IMR-90 (cell line): ENCODE results near the gene DCTN2. TPM values are rescaled to one million over a fixed set of nuclear protein-coding genes. Genes with fewer than 3 reads are reported as not detected.

Experiments used
- ATAC-seq: fragments of 200-7000 bp; cut with Tn5 transposase; 2 replicates; pipeline ENCODE4 v1.9.1; 2020; ENCODE audit warnings: low read depth, mild to moderate bottlenecking, moderate library complexity
- BruUV-seq: library from RNA; stranded (reverse); fragments of 400-500 nt; replicated peaks from 2 replicates; lab custom pipeline; 2021; lab: Mats Ljungman, UMichigan
- CTCF ChIA-PET: fragments of 300-600 bp; formaldehyde crosslinking; extraction: SDS; loops from one replicate; lab custom pipeline; 2021; ENCODE audit warnings: antibody characterized with exemption; lab: Yijun Ruan, JAX
- POLR2A ChIA-PET: fragments of 300-600 bp; sonication (Branson Sonifier 250); formaldehyde crosslinking; loops from one replicate; lab custom pipeline; 2022; ENCODE audit warnings: antibody characterized with exemption; ENCODE audit not compliant: unreplicated experiment; lab: Charles Lee
- DNase-seq: peaks from one replicate; pipeline ENCODE4 v3.0.0; 2013
- H2AFZ ChIP-seq: replicated peaks from 2 replicates; pipeline ENCODE3; 2013; ENCODE audit warnings: low read length, mild to moderate bottlenecking; ENCODE audit not compliant: poor library complexity
- H2AK5ac ChIP-seq: 2 replicates; pipeline ENCODE4 v1.6.1; 2013; ENCODE audit warnings: low read depth, low read length, inconsistent platforms
- H2AK9ac ChIP-seq: replicated peaks from 2 replicates; pipeline ENCODE3; 2013; ENCODE audit warnings: mild to moderate bottlenecking, low read depth, low read length, moderate library complexity; ENCODE audit not compliant: poor library complexity
- H2BK120ac ChIP-seq: 2 replicates; pipeline ENCODE4 v1.6.1; 2013; ENCODE audit warnings: low read depth, low read length, inconsistent platforms
- H2BK15ac ChIP-seq: 3 replicates; pipeline ENCODE4 v1.6.1; 2013; ENCODE audit warnings: low read depth, low read length, inconsistent platforms
- H2BK20ac ChIP-seq: 2 replicates; pipeline ENCODE4 v1.6.1; 2013; ENCODE audit warnings: low read depth, mild to moderate bottlenecking, inconsistent platforms, low read length, moderate library complexity
- H2BK5ac ChIP-seq: 2 replicates; pipeline ENCODE4 v1.6.1; 2013; ENCODE audit warnings: mild to moderate bottlenecking, low read depth, low read length, inconsistent platforms; ENCODE audit not compliant: poor library complexity, severe bottlenecking
- H3K14ac ChIP-seq: replicated peaks from 2 replicates; pipeline ENCODE4 v1.6.1; 2013; ENCODE audit warnings: low read depth, low read length, inconsistent platforms
- H3K18ac ChIP-seq: 2 replicates; pipeline ENCODE4 v1.6.1; 2013; ENCODE audit warnings: low read depth, low read length, control low read depth
- H3K23ac ChIP-seq: 2 replicates; pipeline ENCODE4 v1.6.1; 2013; ENCODE audit warnings: low read depth, low read length, inconsistent platforms
- H3K27ac ChIP-seq: 2 replicates; pipeline ENCODE4 v1.5.1; 2013; ENCODE audit warnings: mild to moderate bottlenecking, control low read depth, low read length; ENCODE audit not compliant: insufficient read depth
- H3K27me3 ChIP-seq: 2 replicates; pipeline ENCODE4 v1.6.1; 2013; ENCODE audit warnings: low read length; ENCODE audit not compliant: control insufficient read depth, insufficient read depth
- H3K36me3 ChIP-seq: 2 replicates; pipeline ENCODE4 v1.6.1; 2013; ENCODE audit warnings: low read length, mixed read lengths; ENCODE audit not compliant: control insufficient read depth, insufficient read depth
- H3K4ac ChIP-seq: 2 replicates; pipeline ENCODE4 v1.6.1; 2013; ENCODE audit warnings: low read depth, low read length, inconsistent platforms
- H3K4me1 ChIP-seq: 2 replicates; pipeline ENCODE4 v1.6.1; 2013; ENCODE audit warnings: low read length, mixed read lengths; ENCODE audit not compliant: control insufficient read depth, insufficient read depth
- H3K4me2 ChIP-seq: 2 replicates; pipeline ENCODE4 v1.6.1; 2013; ENCODE audit warnings: low read depth, mild to moderate bottlenecking, control low read depth, low read length, moderate library complexity
- H3K4me3 ChIP-seq: 2 replicates; pipeline ENCODE4 v1.5.1; 2013; ENCODE audit warnings: low read depth, mild to moderate bottlenecking, control low read depth, low read length, moderate library complexity; ENCODE audit not compliant: insufficient read depth
- H3K56ac ChIP-seq: 2 replicates; pipeline ENCODE4 v1.6.1; 2013; ENCODE audit warnings: low read length, inconsistent platforms; ENCODE audit not compliant: insufficient read depth; ENCODE audit errors: extremely low read depth
- H3K79me1 ChIP-seq, 2 experiments: 2 replicates each; pipeline ENCODE4 v1.6.1; 2013; ENCODE audit warnings: low read length in 2 of 2, inconsistent platforms in 1 of 2, low read depth in 1 of 2
- H3K9ac ChIP-seq: 2 replicates; pipeline ENCODE4 v1.6.1; 2013; ENCODE audit warnings: low read depth, low read length, control low read depth
- H3K9me1 ChIP-seq: 2 replicates; pipeline ENCODE4 v1.6.1; 2013; ENCODE audit warnings: low read length, inconsistent platforms; ENCODE audit not compliant: insufficient read depth
- H3K9me3 ChIP-seq: 2 replicates; pipeline ENCODE4 v1.6.1; 2013; ENCODE audit warnings: low read length; ENCODE audit not compliant: control insufficient read depth, insufficient read depth
- H4K20me1 ChIP-seq: 2 replicates; pipeline ENCODE4 v1.6.1; 2013; ENCODE audit warnings: low read length, inconsistent platforms; ENCODE audit not compliant: insufficient read depth
- H4K5ac ChIP-seq: 2 replicates; pipeline ENCODE4 v1.6.1; 2013; ENCODE audit warnings: mild to moderate bottlenecking, low read depth, low read length, control low read depth
- H4K8ac ChIP-seq, 2 experiments: 2 replicates each; pipeline ENCODE4 v1.6.1; 2013; ENCODE audit warnings: low read depth in 2 of 2, low read length in 2 of 2, control low read depth in 1 of 2, inconsistent platforms in 1 of 2
- H4K91ac ChIP-seq: 2 replicates; pipeline ENCODE4 v1.6.1; 2013; ENCODE audit warnings: low read depth, low read length, inconsistent platforms; ENCODE audit not compliant: insufficient read depth
- BHLHE40 ChIP-seq: fragments of 150-350 bp; IDR thresholded peaks from 2 replicates; pipeline ENCODE4 v1.6.1; 2016; ENCODE audit warnings: mild to moderate bottlenecking, low read depth, low read length
- CEBPB ChIP-seq: IDR thresholded peaks from 2 replicates; pipeline ENCODE4 v1.6.1; 2012; ENCODE audit warnings: low read depth, low read length, improper control_type of control experiment
- CHD1 ChIP-seq: IDR thresholded peaks from 2 replicates; pipeline ENCODE4 v1.6.1; 2012; ENCODE audit warnings: low read depth, low read length, improper control_type of control experiment
- ELK1 ChIP-seq: fragments of 150-350 bp; IDR thresholded peaks from 2 replicates; pipeline ENCODE4 v1.6.1; 2016; ENCODE audit warnings: low read depth, mild to moderate bottlenecking, low read length, moderate library complexity, borderline replicate concordance
- FOS ChIP-seq: fragments of 150-350 bp; IDR thresholded peaks from 2 replicates; pipeline ENCODE4 v1.6.1; 2016; ENCODE audit warnings: low read depth, low read length
- MAFK ChIP-seq: IDR thresholded peaks from 2 replicates; pipeline ENCODE4 v1.6.1; 2012; ENCODE audit warnings: low read depth, low read length, improper control_type of control experiment
- MAZ ChIP-seq: IDR thresholded peaks from 2 replicates; pipeline ENCODE4 v1.6.1; 2012; ENCODE audit warnings: low read depth, mild to moderate bottlenecking, low read length, improper control_type of control experiment, moderate library complexity, borderline replicate concordance
- MXI1 ChIP-seq: IDR thresholded peaks from 2 replicates; pipeline ENCODE4 v1.6.1; 2012; ENCODE audit warnings: low read depth, mild to moderate bottlenecking, low read length, moderate library complexity, borderline replicate concordance
- NFE2L2 ChIP-seq: fragments of 150-350 bp; IDR thresholded peaks from 2 replicates; pipeline ENCODE4 v1.6.1; 2016; ENCODE audit warnings: low read depth, mild to moderate bottlenecking, low read length
- POLR2A ChIP-seq: IDR thresholded peaks from 2 replicates; pipeline ENCODE4 v1.6.1; 2012; ENCODE audit warnings: mild to moderate bottlenecking, low read depth, low read length
- RAD21 ChIP-seq: IDR thresholded peaks from 2 replicates; pipeline ENCODE4 v1.6.1; 2012; ENCODE audit warnings: low read length, improper control_type of control experiment
- RCOR1 ChIP-seq: IDR thresholded peaks from 2 replicates; pipeline ENCODE4 v1.6.1; 2012; ENCODE audit warnings: mild to moderate bottlenecking, low read length, improper control_type of control experiment; ENCODE audit not compliant: insufficient replicate concordance
- RFX5 ChIP-seq: IDR thresholded peaks from 2 replicates; pipeline ENCODE4 v1.8.0; 2012; ENCODE audit warnings: low read depth, mild to moderate bottlenecking, low read length, moderate library complexity
- SMC3 ChIP-seq: fragments of 150-350 bp; IDR thresholded peaks from 2 replicates; pipeline ENCODE4 v1.6.1; 2016; ENCODE audit warnings: low read depth, mild to moderate bottlenecking, antibody characterized with exemption, low read length, moderate library complexity
- USF2 ChIP-seq: fragments of 150-350 bp; IDR thresholded peaks from 2 replicates; pipeline ENCODE4 v1.6.1; 2017; ENCODE audit warnings: mild to moderate bottlenecking, antibody characterized with exemption, low read length, low read depth
- WGBS, 2 experiments: methylation state at CpG; one replicate each; pipeline versions ENCODE4 v1.1.5 to v1.1.7; 2013; ENCODE audit warnings: missing lambda C conversion rate in 2 of 2; ENCODE audit not compliant: insufficient read length in 1 of 2; ENCODE audit errors: extremely low coverage in 2 of 2; 5-methylcytosine and 5-hydroxymethylcytosine counted together
- dilution Hi-C: fragments of 300-500 bp; cut with HindIII; formaldehyde crosslinking; loops from one replicate; pipeline ENCODE4 v1.14.3; 2018; ENCODE audit warnings: low sequenced_read_pairs; ENCODE audit not compliant: unreplicated experiment
- in situ Hi-C: fragments of 300-500 bp; cut with MboI; formaldehyde crosslinking; loops from 3 replicates; pipeline ENCODE4 v1.14.3; 2019; ENCODE audit warnings: low sequenced_read_pairs, inconsistent platforms, mixed read lengths
- intact Hi-C: fragments of 100-400 bp; cut with micrococcal nuclease; formaldehyde crosslinking; loops from 2 replicates; pipeline ENCODE4 v1.10.0; 2022
- polyA plus RNA-seq, 3 experiments: library from polyadenylated mRNA; depleted of rRNA; stranded (reverse); fragments of >200 nt; gene quantifications; 2 replicates each; pipeline ENCODE4 v1.2.3, GENCODE V29; 2012; ENCODE audit warnings: low replicate concordance in 1 of 3
- total RNA-seq: library from RNA; depleted of rRNA; stranded (reverse); fragments of >200 nt; gene quantifications from 2 replicates; pipeline ENCODE4 v1.2.3, GENCODE V29; 2012

Gene DCTN2
- total and polyA plus RNA-seq, 2 of the 4 experiments (the other 2 are of a cell fraction), result 125 to 130 TPM

GRCh38 chr12:57511588-57512325 lies 35.2 kb downstream of the DCTN2 start (continued):
- no peak for TF ChIP-seq BHLHE40

- no peak overlapping the region for H3K27ac ChIP-seq
- dilution Hi-C loops, result no loop called here
- H3K56ac ChIP-seq, result no peak overlapping the region
- H3K9me1 ChIP-seq, result peaks cover 3% of the 10 kb centered on the region; the same call in 1 of the 2 replicates
- H2BK120ac ChIP-seq, result no peak overlapping the region
- no peak overlapping the region for H2BK15ac ChIP-seq
- H3K9ac ChIP-seq, result no peak overlapping the region
- no TSS peak for BruUV-seq
- H3K4me3 ChIP-seq, result no peak overlapping the region
- no peak for ATAC-seq
- no peak overlapping the region for H3K14ac ChIP-seq
- H3K23ac ChIP-seq, result no peak overlapping the region
- H4K20me1 ChIP-seq, result peaks cover 58% of the 10 kb centered on the region
- no peaks in the 10 kb centered on the region for H3K4me1 ChIP-seq
- no peaks in the 10 kb centered on the region for H3K9me3 ChIP-seq
- ChIA-PET CTCF (no interaction called here), POLR2A (no interaction called here)
- H2BK20ac ChIP-seq, result no peak overlapping the region
- intact Hi-C loops, result no loop called here
- no peak for DNase-seq
- H2AK9ac ChIP-seq, result no peak overlapping the region
- in situ Hi-C loops, result no loop called here
- no peak overlapping the region for H4K5ac ChIP-seq
- H3K36me3 ChIP-seq, result peaks cover 65% of the 10 kb centered on the region
- no CpG with 5 or more reads among the region's 4 CpGs for WGBS, 2 experiments
- H3K18ac ChIP-seq, result no peak overlapping the region
- H3K4ac ChIP-seq, result no peak overlapping the region
- H3K79me1 ChIP-seq, result peaks cover 24 to 56% of the 10 kb centered on the region in 2 experiments
- H2AFZ ChIP-seq, result no peak overlapping the region
- H2AK5ac ChIP-seq, result no peak overlapping the region
- no peak overlapping the region for H4K8ac ChIP-seq
- no peaks in the 10 kb centered on the region for H3K27me3 ChIP-seq
- no peak overlapping the region for H2BK5ac ChIP-seq
- no peak overlapping the region for H4K91ac ChIP-seq
- no peak overlapping the region for H3K4me2 ChIP-seq
- TF ChIP-seq CHD1 (no peak), ELK1 (no peak), RFX5 (no peak), BHLHE40 (no peak), MXI1 (no peak), FOS (no peak), RCOR1 (no peak), SMC3 (no peak), CEBPB (no peak), MAFK (no peak), USF2 (no peak), MAZ (no peak), POLR2A (no peak), RAD21 (no peak), NFE2L2 (no peak)
Measured at GRCh38 chr12:57511161-57511560, 35.8 kb downstream of the DCTN2 start.
